Keratinocyte (primary cell): ENCODE data around the gene EIF2B2. TPM values are rescaled to one million over a fixed set of nuclear protein-coding genes. Genes with fewer than 3 reads are reported as not detected.
A peak's percentile ranks its signal among the peaks of the same experiment; 100 is the strongest.

ENCODE experiments used
- DNase-seq: peaks from one replicate; pipeline ENCODE4 v3.0.0-alpha.2; 2011; ENCODE audit warnings: low read depth, missing footprints, low spot score
- FAIRE-seq: peaks from 2 replicates; lab custom pipeline; 2011; peaks lifted over from hg19 to GRCh38; lab: Jason Lieb, UNC
- H2AFZ ChIP-seq: 2 replicates; pipeline ENCODE4 v1.6.0; 2012; ENCODE audit warnings: low read length, control low read depth, inconsistent platforms; ENCODE audit not compliant: control insufficient read depth
- H3K27ac ChIP-seq: 2 replicates; pipeline ENCODE4 v1.5.1; 2011; ENCODE audit warnings: low read length; ENCODE audit not compliant: control insufficient read depth, insufficient read depth
- H3K27me3 ChIP-seq: 3 replicates; pipeline ENCODE4 v1.6.0; 2011; ENCODE audit warnings: low read length; ENCODE audit not compliant: control insufficient read depth, insufficient read depth; ENCODE audit errors: extremely low read depth
- H3K36me3 ChIP-seq, 2 experiments: 2 replicates in 1 of 2; 3 replicates in 1 of 2; pipeline ENCODE4 v1.5.1; 2011; ENCODE audit warnings: low read length in 2 of 2, mild to moderate bottlenecking in 1 of 2; ENCODE audit not compliant: control insufficient read depth in 2 of 2, insufficient read depth in 2 of 2; ENCODE audit errors: extremely low read depth in 1 of 2
- H3K4me1 ChIP-seq: 3 replicates; pipeline ENCODE4 v1.5.1; 2011; ENCODE audit warnings: low read length; ENCODE audit not compliant: control insufficient read depth, insufficient read depth; ENCODE audit errors: extremely low read depth
- H3K4me2 ChIP-seq: 3 replicates; pipeline ENCODE4 v1.6.0; 2011; ENCODE audit warnings: low read depth, low read length; ENCODE audit not compliant: control insufficient read depth, insufficient read depth; ENCODE audit errors: extremely low read depth
- H3K4me3 ChIP-seq, 3 experiments: fragments of 200-600 bp in 1 of 3; sonication (generic) in 1 of 3; 2 replicates in 2 of 3; 3 replicates in 1 of 3; pipeline ENCODE4 v1.5.1; 2011 to 2016; ENCODE audit warnings: low read length in 3 of 3, mild to moderate bottlenecking in 3 of 3, control low read depth in 2 of 3, inconsistent platforms in 1 of 3, low read depth in 1 of 3, mixed read lengths in 1 of 3, mixed run types in 1 of 3, moderate library complexity in 1 of 3; ENCODE audit not compliant: control insufficient read depth in 2 of 3, insufficient read depth in 2 of 3; ENCODE audit errors: extremely low read depth in 1 of 3
- H3K79me2 ChIP-seq: 2 replicates; pipeline ENCODE4 v1.6.0; 2012; ENCODE audit warnings: low read length; ENCODE audit not compliant: control insufficient read depth, insufficient read depth
- H3K9ac ChIP-seq: 3 replicates; pipeline ENCODE4 v1.6.0; 2011; ENCODE audit warnings: low read length; ENCODE audit not compliant: control insufficient read depth, insufficient read depth; ENCODE audit errors: extremely low read depth
- H3K9me1 ChIP-seq: 3 replicates; pipeline ENCODE4 v1.6.0; 2011; ENCODE audit warnings: low read length; ENCODE audit not compliant: control insufficient read depth, insufficient read depth; ENCODE audit errors: extremely low read depth
- H3K9me3 ChIP-seq: 2 replicates; pipeline ENCODE4 v1.5.1; 2012; ENCODE audit warnings: low read depth, low read length; ENCODE audit not compliant: control insufficient read depth
- H4K20me1 ChIP-seq: 3 replicates; pipeline ENCODE4 v1.6.0; 2011; ENCODE audit warnings: low read length; ENCODE audit not compliant: control insufficient read depth, insufficient read depth; ENCODE audit errors: extremely low read depth
- CTCF ChIP-seq, 3 experiments: IDR thresholded peaks in 1 of 3; conservative IDR thresholded peaks in 1 of 3; optimal IDR thresholded peaks in 1 of 3; 2 replicates in 2 of 3; 3 replicates in 1 of 3; pipeline versions ENCODE3 to v1.5.1; 2011; ENCODE audit warnings: low read length in 3 of 3, mild to moderate bottlenecking in 3 of 3, moderate library complexity in 2 of 3, control low read depth in 1 of 3, inconsistent platforms in 1 of 3; ENCODE audit not compliant: insufficient read depth in 2 of 3; ENCODE audit errors: extremely low read depth in 1 of 3
- EZH2 ChIP-seq: IDR thresholded peaks from one replicate; pipeline ENCODE4 v1.6.1; 2012; ENCODE audit warnings: inconsistent platforms, mild to moderate bottlenecking, low read length, moderate library complexity
- dilution Hi-C: fragments of 300-500 bp; cut with MboI; formaldehyde crosslinking; loops from one replicate; pipeline ENCODE4 v1.7.0; 2020; ENCODE audit warnings: low sequenced_read_pairs; ENCODE audit not compliant: extremely low pct_ligation_motif_present
- polyA plus RNA-seq, 5 experiments: library from polyadenylated mRNA; depleted of rRNA in 3 of 5; stranded (reverse) in 3 of 5; stranded (forward) in 1 of 5; unstranded in 1 of 5; fragments of >200 nt; gene quantifications; 1 replicate in 1 of 5; 2 replicates in 3 of 5; 3 replicates in 1 of 5; pipeline versions ENCODE4 v1.2.1 to v1.2.3, GENCODE V29; 2011 to 2012; ENCODE audit warnings: missing spikeins in 2 of 5, low read depth in 1 of 5, low replicate concordance in 1 of 5

Gene EIF2B2
- polyA plus RNA-seq, 1 donor (not counting 4 experiments of a cell fraction or from before 2014, with no cell fraction given), result 113 TPM

GRCh38 chr14:74956280-74957072 lies 46.2 kb upstream of the EIF2B2 start:
- FAIRE-seq (no peak), DNase-seq (no peak)
- Histone ChIP-seq H3K79me2 (peaks cover 25% of the 10 kb centered on the region), H3K27ac (no peak overlapping the region), H3K9ac (no peak overlapping the region), H4K20me1 (no peaks in the 10 kb centered on the region), H3K4me2 (no peak overlapping the region), H3K27me3 (no peaks in the 10 kb centered on the region), H3K9me1 (no peaks in the 10 kb centered on the region), H2AFZ (no peak overlapping the region), H3K36me3 (peaks cover 2 to 12% of the 10 kb centered on the region in 2 experiments), H3K4me3 (no peak overlapping the region), H3K9me3 (no peaks in the 10 kb centered on the region), H3K4me1 (peaks cover 43% of the 10 kb centered on the region)
- dilution Hi-C loops, result no loop called here
- TF ChIP-seq EZH2 (no peak), CTCF (optimal IDR thresholded peaks at IDR 0.05 in 1 of 3, IDR thresholded peaks at IDR 0.05 in 1 of 3, conservative IDR thresholded peaks at IDR 0.05 in 1 of 3; ENCODE audit: extremely low read depth in 1 of 3, insufficient read depth in 2 of 3, low read length in 3 of 3) (no peak)

GRCh38 chr14:74959596-74960180 lies 43.0 kb upstream of the EIF2B2 start:
- TF ChIP-seq CTCF (optimal IDR thresholded peaks at IDR 0.05 in 1 of 3, IDR thresholded peaks at IDR 0.05 in 1 of 3, conservative IDR thresholded peaks at IDR 0.05 in 1 of 3; ENCODE audit: extremely low read depth in 1 of 3, insufficient read depth in 2 of 3, low read length in 3 of 3), result no peak
- TF ChIP-seq EZH2, result no peak
- H2AFZ ChIP-seq, result no peak overlapping the region
- peaks cover 4% of the 10 kb centered on the region for H3K79me2 ChIP-seq
- no peak overlapping the region for H3K9ac ChIP-seq
- H3K4me1 ChIP-seq, result peaks cover 47% of the 10 kb centered on the region
- no peaks in the 10 kb centered on the region for H3K9me3 ChIP-seq
- DNase-seq, result no peak
- dilution Hi-C loops, result no loop called here
- no peaks in the 10 kb centered on the region for H3K36me3 ChIP-seq
- H3K27ac ChIP-seq, result peak overlapping the region; percentile 44
- no peaks in the 10 kb centered on the region for H3K9me1 ChIP-seq
- H3K4me2 ChIP-seq, result peak overlapping the region; percentile 50
- peak; percentile 79 for FAIRE-seq
- no peak overlapping the region for H3K4me3 ChIP-seq
- no peaks in the 10 kb centered on the region for H3K27me3 ChIP-seq
- no peaks in the 10 kb centered on the region for H4K20me1 ChIP-seq
